RPMI7951 (cell line): ENCODE data around the gene DIAPH3. TPM values are rescaled to one million over a fixed set of nuclear protein-coding genes. Genes with fewer than 3 reads are reported as not detected.
A peak's percentile ranks its signal among the peaks of the same experiment; 100 is the strongest.

Experiments
- DNase-seq: peaks from one replicate; pipeline ENCODE4 v3.0.0-alpha.2; 2012; ENCODE audit warnings: low read depth
- total RNA-seq: library from RNA; depleted of rRNA; stranded (reverse); fragments of >200 nt; shearing (Covaris generic); gene quantifications from 2 replicates; pipeline ENCODE4 v1.2.3, GENCODE V29; 2014

Gene DIAPH3
- total RNA-seq, 1 experiment from 2014 or later, result 25.1 TPM

DNA sequence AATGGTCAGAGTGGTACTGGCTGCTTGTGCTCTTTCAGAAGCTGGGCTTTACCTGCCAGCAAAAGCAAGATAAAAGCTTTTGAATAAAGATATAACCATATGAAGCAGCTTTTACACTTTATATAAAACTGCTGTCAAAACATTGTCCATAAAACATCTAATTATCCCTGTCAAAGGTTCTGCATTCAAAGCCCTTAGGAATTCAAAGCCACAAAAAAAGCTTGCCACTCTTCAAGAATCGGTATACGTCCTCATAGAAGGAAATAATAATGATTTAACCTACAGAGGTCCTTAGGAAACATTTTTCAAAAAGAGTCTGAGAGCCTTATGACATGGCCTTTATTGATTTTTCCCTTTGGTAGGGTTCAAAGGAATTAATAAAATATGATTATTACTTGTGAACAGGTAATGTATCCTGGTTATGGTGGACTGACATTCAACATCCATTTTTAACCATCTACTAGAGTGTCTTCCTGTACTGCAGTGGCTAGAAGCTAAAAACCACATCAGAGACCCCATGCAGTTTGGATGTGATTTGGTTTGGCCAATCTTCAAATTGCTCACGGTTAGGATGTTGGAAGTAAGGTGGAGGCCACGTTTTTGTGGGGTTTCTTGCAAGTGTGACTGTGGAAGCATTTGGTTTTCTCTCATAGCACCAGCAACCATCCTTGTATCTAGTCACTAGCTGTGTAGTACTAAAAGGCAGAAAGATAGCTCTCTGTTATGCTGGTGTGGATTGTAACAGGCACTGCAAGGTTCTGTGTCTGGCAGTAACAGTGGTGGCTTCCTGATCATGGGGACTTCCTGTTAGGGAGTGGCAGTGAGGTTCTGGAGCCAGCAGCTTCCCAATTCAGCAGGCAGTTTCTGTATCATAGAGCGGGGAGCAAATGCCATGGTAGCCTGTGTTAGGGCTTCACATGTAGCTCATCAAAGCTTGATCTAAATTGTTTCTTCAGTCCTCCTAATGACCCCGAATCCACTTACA is 441.5 kb downstream of the DIAPH3 start:
- DNase-seq, result no peak

DNA sequence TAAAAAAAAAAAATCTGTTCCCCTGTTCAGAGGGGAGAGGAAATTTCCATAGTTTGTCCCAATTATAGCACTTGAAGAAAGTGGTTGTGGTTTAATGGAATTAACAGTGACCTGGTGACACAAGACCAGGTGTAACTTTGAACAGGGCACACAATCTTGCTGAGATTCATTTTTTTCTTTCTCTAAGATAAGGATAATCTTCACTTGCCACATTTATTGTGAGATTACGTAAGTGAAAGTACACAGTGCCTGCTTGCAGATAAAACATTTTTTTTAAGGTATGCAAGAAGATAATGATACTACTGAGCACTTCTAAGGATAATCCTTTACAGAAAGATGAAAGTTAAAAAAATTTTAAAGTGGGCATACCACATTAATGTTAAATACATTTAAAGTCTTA is 448.1 kb downstream of the DIAPH3 start:
- no peak for DNase-seq

DNA sequence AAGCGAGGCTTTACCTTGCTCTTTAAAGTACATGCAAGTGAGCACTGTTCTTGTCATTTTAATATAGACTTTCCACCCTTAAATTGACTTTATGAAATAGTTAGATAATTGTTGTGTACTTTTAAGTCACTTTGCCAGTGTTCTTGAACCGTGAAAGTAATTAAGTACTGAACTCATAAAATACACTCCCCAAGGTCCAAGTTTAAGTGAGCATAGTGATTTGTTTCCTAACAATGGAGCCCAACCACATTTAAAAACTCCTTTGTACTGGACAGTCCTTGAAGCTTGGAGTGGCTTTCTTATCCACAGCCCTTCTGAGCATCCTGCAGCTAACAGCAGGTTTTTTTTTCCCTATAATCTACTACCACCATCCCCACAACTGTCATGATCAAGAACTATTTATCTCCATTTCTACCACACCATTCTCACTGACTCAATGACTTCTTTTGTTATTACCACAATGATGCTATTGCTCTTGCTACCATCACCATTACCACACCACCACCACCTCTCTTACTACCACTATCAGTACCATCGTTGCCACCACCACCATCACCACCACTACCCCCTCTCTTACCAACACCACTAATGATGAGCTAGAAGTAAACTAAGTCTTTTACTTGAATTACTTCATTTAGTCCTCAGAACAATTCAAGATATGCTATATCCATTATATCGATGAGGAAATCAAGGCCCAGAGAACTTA is 452.6 kb downstream of the DIAPH3 start:
- DNase-seq, result no peak

DNA sequence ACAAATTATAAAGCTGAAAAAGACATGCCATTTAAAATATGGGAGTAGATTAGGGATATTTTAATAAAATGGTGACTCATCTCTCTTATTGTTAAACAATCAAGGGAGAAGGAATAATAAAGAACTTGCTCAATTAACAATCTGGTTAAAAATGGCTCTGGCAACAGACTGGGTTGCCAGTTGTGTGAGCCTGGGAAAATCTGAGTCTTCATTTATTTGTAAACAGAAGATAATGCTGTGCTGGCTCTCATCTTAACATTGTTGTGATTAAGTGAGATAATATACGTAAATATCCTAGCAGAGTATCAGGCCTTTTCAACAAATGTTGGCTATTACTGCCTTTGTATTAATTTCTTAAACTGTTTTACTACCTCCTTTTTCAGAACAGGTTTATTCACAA is 453.3 kb downstream of the DIAPH3 start:
- no peak for DNase-seq

DNA sequence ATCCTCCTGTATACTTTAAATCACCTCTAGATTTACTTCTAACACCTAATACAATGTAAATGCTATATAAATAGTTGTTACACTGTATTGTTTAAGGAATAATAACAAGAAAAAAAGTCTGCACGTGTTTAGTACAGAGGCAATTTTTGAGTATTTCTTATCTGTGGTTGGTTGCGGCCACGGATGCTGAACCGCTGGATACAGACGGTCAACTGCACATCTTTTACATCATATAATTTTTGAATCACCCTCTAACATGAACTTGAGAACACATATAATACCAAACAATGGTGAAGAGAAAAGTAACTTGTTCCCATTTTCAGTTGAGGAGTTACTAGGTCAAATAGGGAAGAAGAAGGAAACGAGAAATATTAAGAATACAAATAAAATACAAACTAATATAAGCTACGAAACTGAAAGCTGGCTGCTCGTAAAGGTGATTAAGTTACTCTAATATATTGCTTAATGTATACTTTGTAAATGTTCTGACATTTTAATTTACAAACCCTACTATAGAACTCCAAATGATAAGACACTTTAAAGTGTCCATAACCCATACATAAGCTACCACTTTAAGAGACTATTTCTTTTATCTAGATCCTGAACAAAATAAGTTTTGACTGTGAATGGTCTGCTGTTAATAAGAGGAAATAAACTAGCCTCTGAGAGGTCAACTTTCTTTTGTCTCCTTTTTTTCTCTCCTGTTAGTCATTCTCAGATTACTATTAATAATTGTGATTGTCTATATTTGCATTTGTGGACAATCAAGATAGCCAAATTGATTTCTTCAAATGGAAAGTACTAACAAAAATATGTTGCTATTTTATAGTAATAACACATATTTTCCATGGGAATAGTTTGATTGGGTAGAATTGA is 457.4 kb downstream of the DIAPH3 start:
- no peak for DNase-seq

DNA sequence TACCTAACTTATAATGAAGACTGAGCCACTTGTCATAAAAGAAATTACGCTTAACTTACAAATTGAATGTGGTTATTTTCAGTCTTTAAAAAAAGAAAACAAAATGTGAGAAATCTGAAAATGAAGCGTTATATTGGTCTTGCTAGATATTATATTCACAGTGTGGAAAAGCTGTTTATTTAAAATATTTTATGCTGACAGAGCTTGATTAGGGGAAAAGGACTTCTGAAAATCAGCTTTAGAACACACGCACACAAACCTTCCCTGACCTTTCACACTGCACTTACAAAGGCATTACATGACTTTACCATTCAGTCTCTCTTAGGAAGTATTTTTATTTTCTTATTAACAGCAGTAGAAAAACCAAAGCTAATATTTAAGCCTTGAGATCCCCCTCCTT is 461.5 kb downstream of the DIAPH3 start:
- DNase-seq, result no peak

DNA sequence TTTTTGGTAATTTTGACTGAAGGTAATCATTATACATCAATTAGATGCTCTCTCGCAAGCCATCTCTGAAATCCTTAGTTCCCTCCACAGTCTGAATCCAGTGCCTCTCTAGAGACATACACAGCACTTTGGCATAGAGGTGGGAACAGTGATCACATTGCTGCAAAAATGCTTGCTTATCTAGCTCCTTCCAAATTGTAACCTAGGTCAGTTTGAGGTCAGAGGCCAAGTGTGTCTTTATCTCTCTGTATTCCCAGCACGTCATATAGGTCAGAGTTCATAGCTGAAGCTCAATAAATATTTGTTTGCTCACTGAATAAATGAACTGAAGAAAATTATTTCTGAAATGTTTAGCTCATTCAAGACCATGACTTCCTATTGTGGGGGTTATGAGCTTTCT is 462.5 kb downstream of the DIAPH3 start:
- DNase-seq, result no peak

DNA sequence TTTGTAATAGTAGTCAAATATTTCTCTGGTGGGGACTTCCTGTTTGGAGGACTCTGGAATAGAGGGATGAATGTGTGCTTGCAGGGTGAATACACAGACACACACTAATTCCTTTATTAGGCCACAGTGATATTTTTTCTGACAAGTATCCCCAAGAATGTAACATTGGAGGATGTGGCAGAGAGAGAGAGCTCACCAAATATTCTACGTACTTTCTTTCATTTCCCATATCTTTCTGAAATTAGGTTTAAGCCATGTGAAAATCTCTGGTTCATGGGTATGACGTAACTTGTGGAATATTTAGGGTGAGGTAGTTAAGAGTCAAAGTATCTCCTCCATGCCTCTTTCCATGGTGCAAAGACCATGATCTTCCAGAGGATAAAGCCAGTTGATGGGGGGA is 463.4 kb downstream of the DIAPH3 start:
- peak; percentile 5 for DNase-seq

DNA sequence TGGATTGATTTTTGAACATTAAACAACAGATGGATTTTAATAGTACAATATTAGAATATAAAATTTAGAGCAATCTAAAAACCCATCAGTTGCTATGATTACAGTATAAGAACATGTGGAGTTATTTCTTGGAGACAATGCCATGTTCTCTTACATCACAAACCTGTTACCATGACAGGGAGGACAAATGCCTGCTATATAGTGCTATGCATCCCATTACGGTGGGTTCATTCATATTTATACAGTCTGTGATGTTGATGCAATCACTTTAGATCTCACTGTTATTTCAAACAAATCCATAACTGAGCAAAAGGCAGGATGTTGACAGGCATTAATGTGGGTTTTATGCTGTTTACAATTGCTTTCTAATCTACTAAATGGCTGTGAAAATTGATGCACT is 467.5 kb downstream of the DIAPH3 start:
- DNase-seq, result no peak

DNA sequence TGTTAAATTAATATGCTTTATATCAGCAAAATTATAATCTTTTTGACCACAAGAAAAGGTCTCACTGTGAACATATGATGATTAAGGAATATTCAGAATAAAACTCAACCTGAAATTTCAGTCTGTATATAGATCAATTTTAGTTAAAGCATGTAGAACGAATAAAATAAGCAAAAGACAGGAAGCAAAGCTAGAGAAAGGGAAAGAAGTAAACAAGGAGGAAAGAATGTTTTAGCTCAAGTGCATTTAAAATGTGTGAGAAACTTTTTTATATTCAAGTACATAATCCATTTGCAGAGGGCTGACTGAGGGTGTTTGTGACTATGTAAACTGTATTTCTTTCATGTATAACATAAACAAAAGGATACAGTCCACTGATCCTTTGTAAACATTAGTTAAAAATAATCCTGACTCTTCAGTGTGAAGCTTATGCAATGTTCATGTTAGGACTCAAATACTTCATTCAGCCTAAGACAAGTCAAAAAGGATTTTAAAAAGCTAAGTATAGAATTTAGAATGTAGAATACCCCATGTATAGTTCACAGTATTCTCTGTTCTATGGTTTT is 472.1 kb downstream of the DIAPH3 start:
- DNase-seq, result no peak

DNA sequence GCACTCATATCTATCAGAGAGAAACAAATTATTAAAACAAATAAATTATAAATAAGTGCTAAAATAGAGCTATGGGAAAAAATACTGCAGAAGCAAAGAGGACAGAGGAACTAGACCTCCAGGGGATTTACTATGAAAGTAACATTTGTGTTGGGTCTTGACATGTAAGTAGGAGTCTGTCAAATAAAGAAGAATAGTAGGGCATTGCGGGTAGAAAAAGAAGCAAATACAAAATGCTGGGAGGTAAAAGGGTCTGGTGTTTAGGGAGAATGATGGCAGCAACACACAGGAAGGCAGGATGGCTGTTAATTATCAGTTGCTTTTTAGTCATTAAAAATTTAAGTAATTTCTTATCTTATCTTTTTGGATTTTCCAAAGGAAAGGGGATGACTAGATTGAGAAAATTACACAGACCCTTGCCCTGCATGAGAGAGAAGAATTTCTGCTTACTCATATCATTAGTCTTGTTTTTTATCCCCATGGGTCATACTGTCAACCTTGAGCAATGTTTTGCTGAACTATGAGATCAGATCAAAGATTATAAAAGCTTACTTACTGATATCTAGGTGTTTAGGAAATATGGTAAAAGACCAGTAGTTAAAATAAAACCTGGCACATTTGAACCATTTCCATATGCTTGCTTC is 472.7 kb downstream of the DIAPH3 start:
- no peak for DNase-seq

DNA sequence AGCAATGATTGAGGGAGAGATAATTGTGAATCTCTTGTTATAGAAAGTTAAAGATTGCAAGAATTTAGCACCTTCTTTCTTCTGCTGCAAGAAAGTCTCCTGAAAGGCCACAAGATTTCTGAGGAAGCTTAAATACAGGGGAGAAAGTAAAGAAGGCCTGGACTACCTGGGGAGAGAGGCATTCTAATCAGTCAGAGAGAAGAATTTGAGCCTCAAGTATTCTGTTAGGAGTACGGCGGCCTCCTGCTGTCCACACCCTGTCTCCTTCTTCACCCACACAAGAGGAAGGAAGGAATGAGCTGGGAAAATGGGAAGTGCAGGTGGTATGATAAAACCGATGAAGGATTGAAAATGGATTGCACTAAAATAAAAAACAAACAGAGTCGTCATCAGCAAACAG is 474.7 kb downstream of the DIAPH3 start:
- no peak for DNase-seq

DNA sequence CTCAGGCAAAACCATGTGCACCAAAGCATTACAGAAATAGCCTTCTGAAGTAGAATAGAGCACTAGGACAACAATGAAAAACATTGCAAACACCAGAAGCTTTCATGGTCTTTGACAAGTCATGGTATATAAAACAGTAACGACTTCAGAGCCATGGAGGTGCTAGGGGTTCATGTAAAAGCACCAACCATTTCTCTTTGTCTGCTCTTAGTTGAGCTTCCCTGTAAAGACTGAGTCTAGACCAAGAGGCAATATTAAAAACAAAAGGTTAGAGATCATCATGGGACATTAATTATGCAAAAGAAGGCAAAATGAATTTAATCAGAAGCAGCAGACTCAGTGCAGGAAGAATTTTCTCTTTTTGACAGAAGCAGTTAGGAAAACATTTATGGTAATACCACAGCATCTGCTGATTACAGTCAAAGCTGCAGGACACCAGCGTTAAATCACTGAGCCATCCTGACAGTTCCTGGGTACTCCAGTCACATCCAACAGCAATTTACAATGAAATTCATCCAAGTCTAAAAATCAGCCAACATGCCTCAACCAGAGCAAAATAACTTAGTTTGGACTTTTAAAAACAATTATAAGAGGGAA is 476.8 kb downstream of the DIAPH3 start:
- DNase-seq, result no peak

DNA sequence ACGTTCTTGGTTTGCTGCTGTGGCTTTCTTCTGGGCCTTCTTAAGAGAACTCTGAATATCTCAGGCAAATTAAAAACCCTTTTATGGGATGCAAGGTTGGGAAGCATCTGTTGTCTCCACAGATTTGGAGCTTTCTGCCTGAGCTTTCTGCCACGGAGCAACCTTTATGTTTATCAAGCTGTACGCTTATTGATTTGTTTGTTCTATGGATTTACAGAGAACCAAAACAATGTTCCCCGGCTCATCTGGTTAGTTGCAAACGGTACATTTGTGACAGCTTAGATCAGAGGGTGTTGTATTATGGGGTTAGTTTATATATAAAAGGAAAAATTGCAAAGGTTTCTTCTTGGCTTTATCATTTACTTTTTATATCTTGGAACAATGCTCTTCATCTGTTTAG is 479.6 kb downstream of the DIAPH3 start:
- no peak for DNase-seq

DNA sequence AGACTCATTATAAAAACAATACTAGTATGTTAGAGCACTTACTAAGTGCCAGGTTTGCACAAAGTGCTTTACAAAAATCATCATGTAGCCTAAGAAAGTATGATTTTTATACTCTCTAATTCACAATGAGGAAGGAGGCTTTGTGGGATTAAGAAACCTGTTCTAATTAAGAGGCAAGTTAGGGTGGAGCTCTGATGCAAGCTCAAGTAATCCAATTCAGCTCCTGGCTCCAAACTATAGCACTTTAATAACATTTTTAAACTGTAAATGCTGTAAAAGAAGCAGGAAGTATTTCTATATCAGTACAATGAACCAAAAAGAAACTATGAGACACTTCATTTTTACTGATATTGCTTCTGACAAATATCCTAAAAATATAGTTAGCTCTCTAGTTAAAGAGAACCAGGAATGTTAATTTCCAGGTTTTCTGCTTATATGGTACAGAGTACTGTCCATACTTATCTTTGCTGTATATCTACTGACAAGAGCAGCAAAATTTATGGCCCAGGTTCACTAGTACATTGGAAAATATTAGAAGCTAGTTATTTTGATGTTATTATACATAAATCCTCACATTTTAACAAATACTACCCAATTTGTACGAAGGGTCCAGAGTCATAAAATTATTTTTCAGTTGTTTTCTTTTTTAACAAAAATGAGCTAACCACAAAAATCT is 482.0 kb downstream of the DIAPH3 start:
- DNase-seq, result no peak

DNA sequence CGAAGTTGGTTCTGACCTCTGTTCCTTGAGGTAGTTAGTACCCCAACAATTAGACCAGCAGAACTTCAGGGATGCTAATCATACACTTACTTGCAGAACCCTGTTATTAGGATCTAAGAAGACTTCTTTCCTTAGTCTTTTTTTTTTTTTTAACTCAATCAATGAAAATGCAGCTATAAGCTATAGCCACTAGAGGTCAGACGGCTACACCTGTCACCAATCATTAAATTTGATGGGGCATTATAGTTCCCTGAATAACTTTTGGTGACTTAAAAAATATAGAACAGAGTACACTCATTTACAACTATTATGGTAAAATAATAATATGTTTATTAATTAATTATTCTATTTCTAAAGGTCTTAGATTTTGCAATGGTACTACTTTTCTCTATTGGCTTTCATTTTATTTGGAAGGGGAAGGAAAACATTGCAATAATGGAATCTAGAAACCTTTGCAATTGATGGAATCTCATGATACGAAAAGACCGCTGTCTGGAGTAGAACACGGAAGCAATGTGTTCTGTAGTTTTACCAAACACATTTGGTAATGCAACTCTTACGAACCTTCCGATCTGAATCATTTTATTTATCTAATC is 483.2 kb downstream of the DIAPH3 start:
- peak; percentile 2 for DNase-seq

DNA sequence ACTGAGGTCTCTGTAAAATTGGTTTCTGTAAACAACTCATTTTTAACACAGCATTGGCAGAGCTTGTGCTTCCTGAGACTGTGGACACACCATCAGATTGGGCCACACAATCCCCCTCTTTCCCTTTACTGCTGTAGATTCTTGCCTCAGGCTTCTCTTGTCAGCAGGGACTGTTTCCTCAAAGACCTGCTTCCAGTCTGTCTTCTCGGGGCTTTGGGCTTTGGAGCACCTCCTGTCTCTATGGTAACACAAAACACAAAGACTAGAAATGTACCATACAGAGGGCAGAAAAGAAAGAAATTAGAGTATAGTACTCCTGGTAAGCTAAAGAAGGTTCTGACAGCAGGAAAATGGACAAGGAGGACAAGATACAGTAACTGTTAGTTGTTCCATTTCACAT is 484.5 kb downstream of the DIAPH3 start:
- DNase-seq, result no peak

DNA sequence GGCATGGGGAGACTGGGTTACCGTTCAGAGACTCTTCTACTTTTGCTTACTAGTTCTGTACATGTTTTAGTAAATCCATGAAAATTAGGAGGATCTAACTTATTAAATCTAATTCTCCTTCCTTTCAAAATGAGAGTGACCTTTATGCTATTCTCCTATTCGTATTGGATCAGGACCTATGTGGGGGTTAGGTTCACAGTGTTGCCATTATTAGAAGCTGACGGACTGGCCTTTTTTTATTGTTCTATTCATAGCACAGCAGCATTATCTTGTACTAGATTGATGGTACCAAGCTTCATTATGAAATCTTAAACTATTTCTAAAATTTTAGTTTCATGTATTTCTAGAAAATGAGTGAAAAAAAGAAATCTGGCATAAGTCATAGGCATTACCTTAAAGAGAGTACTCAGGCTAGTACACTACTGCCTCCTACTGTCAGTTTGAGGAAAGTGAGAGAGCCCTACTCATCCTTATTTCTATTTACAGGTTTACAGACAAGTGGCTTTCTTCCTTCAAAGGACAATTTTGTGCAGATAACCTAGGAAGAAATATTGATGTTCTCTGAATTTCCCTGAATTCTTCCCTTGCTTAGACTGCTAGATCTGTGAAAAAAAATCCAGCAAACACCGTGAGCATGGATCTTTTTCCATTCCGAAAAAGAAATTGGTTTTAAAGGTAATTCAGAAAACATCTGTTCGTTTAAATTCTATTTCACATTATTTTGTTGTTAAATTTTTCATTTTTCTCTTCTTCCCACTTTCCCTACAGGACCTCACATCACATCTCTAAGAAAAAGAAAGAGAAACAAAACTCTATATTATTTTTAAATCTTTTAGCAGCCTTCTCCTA is 485.5 kb downstream of the DIAPH3 start:
- peak; percentile 13 for DNase-seq

DNA sequence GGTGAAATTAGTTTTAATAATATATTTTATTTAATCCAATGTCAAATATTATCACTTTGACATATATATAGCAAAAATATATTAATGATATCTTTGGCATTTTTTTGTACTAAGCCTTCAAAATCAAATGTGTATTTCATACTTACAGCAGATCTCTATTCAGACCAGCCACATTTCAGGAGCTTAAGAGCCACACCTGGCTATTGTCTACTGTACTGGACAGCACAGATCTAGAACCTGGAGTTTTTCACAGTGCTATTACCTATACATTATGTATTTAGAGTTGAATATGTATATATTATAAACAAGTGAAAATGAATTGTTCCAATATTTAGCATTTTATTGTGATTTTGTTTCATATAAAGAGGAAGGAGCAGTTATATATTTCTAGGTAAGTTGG is 486.3 kb downstream of the DIAPH3 start:
- no peak for DNase-seq
